ENCODE data around the gene GALNT2.

The GALNT2 gene

DNA sequence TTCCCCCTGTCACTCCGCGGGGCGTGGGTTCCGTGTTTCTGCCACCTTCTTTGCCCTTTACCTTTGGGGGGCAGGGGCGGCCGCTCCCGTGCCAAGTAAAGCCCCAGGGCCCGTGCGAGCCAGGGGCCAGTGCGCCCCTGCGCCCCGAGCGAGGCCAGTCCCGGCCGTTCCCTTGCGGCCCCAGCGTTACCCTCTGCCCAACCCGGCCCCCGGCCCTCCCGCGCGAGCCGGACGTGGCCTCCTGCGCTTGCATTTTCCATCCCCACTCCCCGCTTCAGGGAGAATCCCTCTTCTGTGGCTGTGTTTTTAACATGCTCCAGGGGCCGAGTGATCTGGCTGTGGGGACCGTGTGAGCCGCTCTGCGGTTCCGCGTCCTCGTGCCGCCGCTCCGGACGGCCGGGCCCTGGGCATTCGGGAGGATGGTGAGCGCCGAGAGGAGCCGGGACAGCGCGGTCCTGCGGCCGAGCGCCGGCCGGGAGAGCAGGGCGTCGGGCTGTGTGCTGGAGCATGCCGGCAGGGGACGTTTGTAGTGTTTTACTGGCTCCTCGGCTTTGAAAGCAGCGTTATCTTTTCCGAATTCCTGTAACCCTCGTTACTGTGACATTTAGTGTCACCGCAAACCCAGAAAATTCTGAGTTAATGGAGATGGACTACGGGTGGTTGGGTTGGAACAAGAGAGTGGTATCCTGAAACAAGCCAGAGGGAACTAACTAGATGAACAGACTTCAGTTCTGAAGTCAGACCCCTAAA lies 1.0 kb downstream of the GALNT2 start:
- peak overlapping the region; percentile 65 for H3K27ac ChIP-seq
- TF ChIP-seq, protein P1, sequence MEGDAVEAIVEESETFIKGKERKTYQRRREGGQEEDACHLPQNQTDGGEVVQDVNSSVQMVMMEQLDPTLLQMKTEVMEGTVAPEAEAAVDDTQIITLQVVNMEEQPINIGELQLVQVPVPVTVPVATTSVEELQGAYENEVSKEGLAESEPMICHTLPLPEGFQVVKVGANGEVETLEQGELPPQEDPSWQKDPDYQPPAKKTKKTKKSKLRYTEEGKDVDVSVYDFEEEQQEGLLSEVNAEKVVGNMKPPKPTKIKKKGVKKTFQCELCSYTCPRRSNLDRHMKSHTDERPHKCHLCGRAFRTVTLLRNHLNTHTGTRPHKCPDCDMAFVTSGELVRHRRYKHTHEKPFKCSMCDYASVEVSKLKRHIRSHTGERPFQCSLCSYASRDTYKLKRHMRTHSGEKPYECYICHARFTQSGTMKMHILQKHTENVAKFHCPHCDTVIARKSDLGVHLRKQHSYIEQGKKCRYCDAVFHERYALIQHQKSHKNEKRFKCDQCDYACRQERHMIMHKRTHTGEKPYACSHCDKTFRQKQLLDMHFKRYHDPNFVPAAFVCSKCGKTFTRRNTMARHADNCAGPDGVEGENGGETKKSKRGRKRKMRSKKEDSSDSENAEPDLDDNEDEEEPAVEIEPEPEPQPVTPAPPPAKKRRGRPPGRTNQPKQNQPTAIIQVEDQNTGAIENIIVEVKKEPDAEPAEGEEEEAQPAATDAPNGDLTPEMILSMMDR (IDR thresholded peaks at IDR 0.05): peak; percentile 19
- no peak for TF ChIP-seq ZFX (IDR thresholded peaks at IDR 0.05; ENCODE audit: borderline replicate concordance)

DNA sequence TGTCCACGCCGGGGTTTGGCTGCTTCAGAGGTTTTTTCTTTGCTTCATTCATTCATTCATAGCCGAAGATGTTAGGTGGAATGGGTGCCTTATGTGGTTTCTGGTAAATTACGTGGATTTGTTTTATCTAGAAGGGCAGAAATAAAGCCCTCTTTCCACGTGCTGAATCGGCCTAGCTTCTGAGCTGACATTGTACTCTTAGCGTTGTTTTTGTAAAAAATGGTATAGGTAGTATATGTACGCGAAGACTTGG lies 1.5 kb downstream of the GALNT2 start:
- H3K27ac ChIP-seq: no peak overlapping the region
- no peak for TF ChIP-seq ZFX (IDR thresholded peaks at IDR 0.05; ENCODE audit: borderline replicate concordance)
- TF ChIP-seq, protein P1 (IDR thresholded peaks at IDR 0.05): no peak

GRCh38 chr1:230068952-230069684 lies 2.1 kb downstream of the GALNT2 start:
- TF ChIP-seq, protein P1 (IDR thresholded peaks at IDR 0.05): no peak
- TF ChIP-seq ZFX (IDR thresholded peaks at IDR 0.05; ENCODE audit: borderline replicate concordance): no peak
- H3K27ac ChIP-seq: no peak overlapping the region

DNA sequence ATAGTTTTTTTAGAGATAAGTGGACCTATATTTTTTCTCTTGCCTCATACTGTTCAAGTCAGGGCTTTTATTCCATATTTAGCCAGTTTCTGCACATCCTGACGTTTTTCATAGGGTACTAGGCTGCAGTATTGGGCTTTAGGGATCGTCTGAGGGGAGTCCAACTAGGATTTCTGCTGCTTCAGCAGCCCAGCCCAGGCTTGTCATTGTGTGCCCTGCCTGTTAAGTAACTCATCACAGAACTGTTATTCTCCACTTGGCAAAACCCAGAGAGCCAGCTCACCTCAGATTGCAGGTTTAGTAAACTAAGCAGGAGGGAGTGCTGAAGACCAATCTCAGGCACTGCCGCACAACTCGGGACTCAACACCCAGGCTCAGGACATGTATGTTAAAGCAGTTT lies 2.8 kb downstream of the GALNT2 start:
- no peak overlapping the region for H3K27ac ChIP-seq
- TF ChIP-seq, protein P1 (IDR thresholded peaks at IDR 0.05): no peak
- TF ChIP-seq ZFX (IDR thresholded peaks at IDR 0.05; ENCODE audit: borderline replicate concordance): no peak

DNA sequence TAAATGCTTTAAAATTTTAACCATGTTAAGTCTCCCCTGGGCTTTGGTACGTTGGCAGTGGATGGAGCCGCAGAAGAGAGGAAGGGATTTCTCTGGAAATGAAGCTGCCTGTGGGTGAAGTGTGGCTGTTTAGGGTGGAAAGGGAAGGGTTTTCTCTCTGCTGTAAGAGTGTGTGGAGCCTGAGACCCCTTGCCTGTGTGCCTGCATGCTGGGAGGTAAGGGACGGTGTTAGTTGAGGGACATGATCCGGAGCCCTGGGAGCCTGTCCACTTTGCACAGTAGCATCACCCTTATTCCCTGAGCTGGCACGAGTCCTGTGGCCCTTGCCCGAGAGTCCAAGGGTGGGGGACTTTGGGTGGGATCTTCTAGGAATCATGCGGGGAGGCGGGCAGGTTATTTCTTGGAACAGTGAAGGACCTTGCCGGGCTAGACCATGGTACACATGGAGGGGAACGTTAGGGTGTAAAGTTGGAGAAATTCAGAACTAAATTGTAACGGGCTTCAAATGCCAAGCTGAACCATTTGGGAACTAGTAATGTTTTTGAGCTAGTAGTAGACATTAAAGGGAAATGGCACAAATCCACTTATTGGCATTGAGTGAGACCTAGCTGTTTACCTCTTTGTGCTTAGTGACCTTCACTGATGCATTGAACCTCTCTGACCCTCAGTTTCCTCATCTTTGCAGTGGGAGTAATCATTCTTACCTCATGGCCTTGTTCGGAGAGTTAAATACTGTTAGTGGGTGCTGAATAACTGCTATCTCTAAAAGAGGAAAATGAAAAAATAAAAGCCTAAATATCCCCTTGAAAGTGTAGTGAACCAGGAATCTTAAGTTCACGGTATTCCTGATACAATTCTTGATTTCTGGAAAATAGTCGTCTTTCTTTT lies 3.5 kb downstream of the GALNT2 start:
- TF ChIP-seq, protein P1 (IDR thresholded peaks at IDR 0.05): no peak
- no peak for TF ChIP-seq ZFX (IDR thresholded peaks at IDR 0.05; ENCODE audit: borderline replicate concordance)
- H3K27ac ChIP-seq: no peak overlapping the region

- TF ChIP-seq, protein P1 (IDR thresholded peaks at IDR 0.05): no peak
- no peak for TF ChIP-seq ZFX (IDR thresholded peaks at IDR 0.05; ENCODE audit: borderline replicate concordance)
- no peak overlapping the region for H3K27ac ChIP-seq
These were observed 4.3 kb downstream of the GALNT2 start for GRCh38 chr1:230071316-230071715.
